ENCODE results near the gene RSBN1L. TPM values are rescaled to one million over a fixed set of nuclear protein-coding genes. Genes with fewer than 3 reads are reported as not detected.
A peak's percentile ranks its signal among the peaks of the same experiment; 100 is the strongest.
"Not testable (repeated sequence)": the region's sequence is repeated elsewhere in the genome, so short reads cannot be mapped to it uniquely, and the experiment has no call there.

Gene RSBN1L
- total RNA-seq, 1 experiment from 2014 or later: 10.9 TPM

GRCh38 chr7:77716804-77717203 lies 20.5 kb downstream of the RSBN1L start:
- DNase-seq (ENCODE audit: unreplicated experiment): no peak
- POLR2A ChIA-PET: interaction anchor here (1.1 to 11.7 kb wide), 3 partner anchors 10 to 19 kb away, joined by 3 to 150 read pairs (median 18); partner anchors contain the start of gene RSBN1L
- no TSS peak for BruUV-seq (replicated peaks)
- H3K27ac Mint-ChIP-seq (ENCODE audit: low read depth, unreplicated experiment): no peak overlapping the region
- intact Hi-C loops (cut with micrococcal nuclease): no loop called here
- H3K36me3 Mint-ChIP-seq (ENCODE audit: insufficient read depth, unreplicated experiment): peaks cover 6% of the 10 kb centered on the region
- CTCF ChIA-PET: interaction anchor here (1.3 to 1.4 kb wide), 2 partner anchors 14 to 65 kb away, joined by 5 to 7 read pairs; no protein-coding TSS in a partner anchor
- H3K4me1 Mint-ChIP-seq (ENCODE audit: insufficient read depth, unreplicated experiment): peaks cover 6% of the 10 kb centered on the region
- no peaks in the 10 kb centered on the region for H3K27me3 Mint-ChIP-seq (ENCODE audit: insufficient read depth, unreplicated experiment)
- no peak overlapping the region for H3K4me3 Mint-ChIP-seq (ENCODE audit: unreplicated experiment)
- TF ChIP-seq CTCF (IDR thresholded peaks at IDR 0.05; ENCODE audit: unreplicated experiment): no peak
- no peaks in the 10 kb centered on the region for H3K9me3 Mint-ChIP-seq (ENCODE audit: unreplicated experiment)

GRCh38 chr7:77717566-77717965 lies 21.3 kb downstream of the RSBN1L start:
- ChIA-PET POLR2A (interaction anchor here (0.5 to 11.7 kb wide), 4 partner anchors 10 to 149 kb away, joined by 3 to 150 read pairs (median 12); partner anchors contain the start of gene RSBN1L), CTCF (interaction anchor here (0.7 to 1.4 kb wide), 4 partner anchors 15 to 66 kb away, joined by 3 to 7 read pairs (median 4); no protein-coding TSS in a partner anchor)
- H3K36me3 Mint-ChIP-seq (ENCODE audit: insufficient read depth, unreplicated experiment); intact Hi-C loops (cut with micrococcal nuclease); DNase-seq (ENCODE audit: unreplicated experiment); H3K27ac Mint-ChIP-seq (ENCODE audit: low read depth, unreplicated experiment); H3K4me1 Mint-ChIP-seq (ENCODE audit: insufficient read depth, unreplicated experiment); H3K9me3 Mint-ChIP-seq (ENCODE audit: unreplicated experiment); BruUV-seq (replicated peaks); H3K4me3 Mint-ChIP-seq (ENCODE audit: unreplicated experiment); H3K27me3 Mint-ChIP-seq (ENCODE audit: insufficient read depth, unreplicated experiment): not testable (repeated sequence)

DNA sequence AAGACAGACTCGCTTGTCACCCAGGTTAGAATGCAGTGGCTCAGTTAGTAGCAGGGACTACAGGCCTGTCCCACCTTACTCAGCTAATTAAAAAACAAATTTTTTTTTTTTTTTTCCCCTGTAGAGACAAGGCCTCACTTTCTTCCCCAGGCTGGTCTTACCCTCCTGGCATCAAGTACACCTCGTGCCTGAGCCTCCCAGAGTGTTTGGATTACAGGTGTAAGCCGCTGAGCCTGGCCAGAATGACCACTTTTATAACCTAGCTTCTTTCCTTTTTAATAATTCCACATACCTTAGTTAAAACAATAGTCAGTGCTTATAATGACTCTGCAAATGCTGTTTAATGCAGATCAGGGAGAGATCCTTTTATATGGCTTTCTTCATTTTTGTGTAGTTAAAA lies 31.3 kb downstream of the RSBN1L start:
- peak overlapping the region; percentile 78 for H3K27ac Mint-ChIP-seq (ENCODE audit: low read depth, unreplicated experiment)
- H3K36me3 Mint-ChIP-seq (ENCODE audit: insufficient read depth, unreplicated experiment): no peaks in the 10 kb centered on the region
- peaks cover 26% of the 10 kb centered on the region for H3K4me1 Mint-ChIP-seq (ENCODE audit: insufficient read depth, unreplicated experiment)
- intact Hi-C loops (cut with micrococcal nuclease): no loop called here
- no peak for DNase-seq (ENCODE audit: unreplicated experiment)
- CTCF ChIA-PET: interaction anchor here (1.0 to 1.7 kb wide), 3 partner anchors 27 to 76 kb away, joined by 3 to 5 read pairs (median 4); no protein-coding TSS in a partner anchor
- no peak overlapping the region for H3K4me3 Mint-ChIP-seq (ENCODE audit: unreplicated experiment)
- TF ChIP-seq CTCF (IDR thresholded peaks at IDR 0.05; ENCODE audit: unreplicated experiment): no peak
- BruUV-seq (replicated peaks): no TSS peak
- H3K9me3 Mint-ChIP-seq (ENCODE audit: unreplicated experiment): no peaks in the 10 kb centered on the region
- no peaks in the 10 kb centered on the region for H3K27me3 Mint-ChIP-seq (ENCODE audit: insufficient read depth, unreplicated experiment)
- POLR2A ChIA-PET: interaction anchor here (0.7 to 4.9 kb wide), 9 partner anchors 9 to 209 kb away, joined by 3 to 52 read pairs (median 5); partner anchors contain the start of gene RSBN1L

GRCh38 chr7:77727936-77728701 lies 31.9 kb downstream of the RSBN1L start:
- Mint-ChIP-seq H3K27me3 (ENCODE audit: insufficient read depth, unreplicated experiment) (no peaks in the 10 kb centered on the region), H3K9me3 (ENCODE audit: unreplicated experiment) (no peaks in the 10 kb centered on the region), H3K4me3 (ENCODE audit: unreplicated experiment) (peak overlapping the region; percentile 3), H3K36me3 (ENCODE audit: insufficient read depth, unreplicated experiment) (no peaks in the 10 kb centered on the region), H3K27ac (ENCODE audit: low read depth, unreplicated experiment) (peak overlapping the region; percentile 78), H3K4me1 (ENCODE audit: insufficient read depth, unreplicated experiment) (peaks cover 26% of the 10 kb centered on the region)
- DNase-seq (ENCODE audit: unreplicated experiment): peak; percentile 61
- no TSS peak for BruUV-seq (replicated peaks)
- ChIA-PET CTCF (interaction anchor here (0.7 to 1.7 kb wide), 7 partner anchors 9 to 208 kb away, joined by 3 to 6 read pairs (median 5); no protein-coding TSS in a partner anchor), POLR2A (interaction anchor here (0.5 to 4.9 kb wide), 15 partner anchors 9 to 1366 kb away, joined by 3 to 52 read pairs (median 3); partner anchors contain the start of gene RSBN1L)
- intact Hi-C loops (cut with micrococcal nuclease): no loop called here
- no peak for TF ChIP-seq CTCF (IDR thresholded peaks at IDR 0.05; ENCODE audit: unreplicated experiment)
